BJ (cell line): ENCODE measurements around the gene LAMA3. TPM values are rescaled to one million over a fixed set of nuclear protein-coding genes. Genes with fewer than 3 reads are reported as not detected.

Experiments
- CTCF ChIA-PET: fragments of 350-600 bp; formaldehyde crosslinking; extraction: SDS; loops from one replicate; lab custom pipeline; 2021; ENCODE audit warnings: antibody characterized with exemption, inconsistent platforms; lab: Yijun Ruan, JAX
- POLR2A ChIA-PET: fragments of 300-600 bp; sonication (Branson Sonifier 250); formaldehyde crosslinking; extraction: SDS; loops from one replicate; lab custom pipeline; 2021; ENCODE audit warnings: antibody characterized with exemption; lab: Charles Lee
- DNase-seq: peaks from one replicate; pipeline ENCODE4 v3.0.0-alpha.2; 2011; ENCODE audit warnings: low read depth
- H3K27me3 ChIP-seq: 2 replicates; pipeline ENCODE4 v1.6.0; 2011; ENCODE audit warnings: low read length; ENCODE audit not compliant: control insufficient read depth, insufficient read depth
- H3K36me3 ChIP-seq: 2 replicates; pipeline ENCODE4 v1.5.1; 2011; ENCODE audit warnings: low read length; ENCODE audit not compliant: control insufficient read depth, insufficient read depth
- H3K4me3 ChIP-seq: 2 replicates; pipeline ENCODE4 v1.5.1; 2011; ENCODE audit warnings: low read depth, mild to moderate bottlenecking, control low read depth, low read length
- CTCF ChIP-seq: IDR thresholded peaks from 2 replicates; pipeline ENCODE4 v1.5.1; 2011; ENCODE audit warnings: low read depth, mild to moderate bottlenecking, control low read depth, inconsistent platforms, low read length, moderate library complexity; ENCODE audit not compliant: insufficient read depth
- polyA plus RNA-seq: library from polyadenylated mRNA; depleted of rRNA; stranded (reverse); fragments of >200 nt; gene quantifications from 2 replicates; pipeline ENCODE4 v1.2.3, GENCODE V29; 2011

The LAMA3 gene
- polyA plus RNA-seq, 1 experiment = 5.6 TPM

GRCh38 chr18:23861326-23861725 is 172.1 kb downstream of the LAMA3 start:
- CTCF ChIA-PET = interaction anchor here (1.1 to 3.4 kb wide), 3 partner anchors 10 to 57 kb away, joined by 3 to 14 read pairs (median 3); no protein-coding TSS in a partner anchor
- H3K4me3 ChIP-seq = no peak overlapping the region
- DNase-seq = no peak
- no peaks in the 10 kb centered on the region for H3K36me3 ChIP-seq
- TF ChIP-seq CTCF = no peak
- POLR2A ChIA-PET = interaction anchor here (1.2 kb wide), 1 partner anchor 10 kb away, joined by 3 read pairs; no protein-coding TSS in a partner anchor
- no peaks in the 10 kb centered on the region for H3K27me3 ChIP-seq

GRCh38 chr18:23861805-23862470 is 172.7 kb downstream of the LAMA3 start:
- peak; percentile 95 for DNase-seq
- ChIA-PET CTCF (interaction anchor here (0.9 to 3.4 kb wide), 4 partner anchors 10 to 57 kb away, joined by 3 to 14 read pairs (median 4); no protein-coding TSS in a partner anchor), POLR2A (interaction anchor here (0.6 kb wide), 3 partner anchors 37 to 330 kb away, joined by 3 to 4 read pairs (median 4); no protein-coding TSS in a partner anchor)
- no peaks in the 10 kb centered on the region for H3K27me3 ChIP-seq
- H3K4me3 ChIP-seq = no peak overlapping the region
- no peak for TF ChIP-seq CTCF
- H3K36me3 ChIP-seq = no peaks in the 10 kb centered on the region

- TF ChIP-seq CTCF = no peak
- H3K27me3 ChIP-seq = no peaks in the 10 kb centered on the region
- CTCF ChIA-PET = interaction anchor here (0.7 to 1.2 kb wide), 3 partner anchors 15 to 56 kb away, joined by 3 read pairs; no protein-coding TSS in a partner anchor
- no peaks in the 10 kb centered on the region for H3K36me3 ChIP-seq
- no peak overlapping the region for H3K4me3 ChIP-seq
- no peak for DNase-seq
- POLR2A ChIA-PET = no interaction called here
Observed at GRCh38 chr18:23864624-23865023, 175.4 kb downstream of the LAMA3 start.

- ChIA-PET CTCF (interaction anchor here (0.8 kb wide), 1 partner anchor 16 kb away, joined by 3 read pairs; no protein-coding TSS in a partner anchor), POLR2A (no interaction called here)
- no peak overlapping the region for H3K4me3 ChIP-seq
- DNase-seq = no peak
- H3K27me3 ChIP-seq = no peaks in the 10 kb centered on the region
- no peak for TF ChIP-seq CTCF
- no peaks in the 10 kb centered on the region for H3K36me3 ChIP-seq
Observed at GRCh38 chr18:23867006-23867405, 177.8 kb downstream of the LAMA3 start.

GRCh38 chr18:23868136-23868785 is 179.0 kb downstream of the LAMA3 start:
- POLR2A ChIA-PET = no interaction called here
- CTCF ChIA-PET = interaction anchor here (2.2 kb wide), 1 partner anchor 14 kb away, joined by 7 read pairs; no protein-coding TSS in a partner anchor
- no peak for TF ChIP-seq CTCF
- Histone ChIP-seq H3K4me3 (no peak overlapping the region), H3K36me3 (no peaks in the 10 kb centered on the region), H3K27me3 (no peaks in the 10 kb centered on the region)
- no peak for DNase-seq
